ENCODE results near the gene EPS15.

The EPS15 gene

GRCh38 chr1:51305371-51305823, 213.7 kb downstream of the EPS15 start:
- no peaks in the 10 kb centered on the region for H3F3A ChIP-seq (ENCODE audit: insufficient read depth, low read length)
- H2AFZ ChIP-seq (ENCODE audit: low read length), result no peak overlapping the region
- no peaks in the 10 kb centered on the region for H3K36me3 ChIP-seq (replicated peaks; ENCODE audit: insufficient read depth, low read length)
- no peaks in the 10 kb centered on the region for H3K27me3 ChIP-seq (replicated peaks; ENCODE audit: insufficient read depth, low read length)
- H3K79me2 ChIP-seq (ENCODE audit: low read length), result no peaks in the 10 kb centered on the region
- H3K4me2 ChIP-seq (ENCODE audit: low read depth, low read length), result no peak overlapping the region
- no peaks in the 10 kb centered on the region for H3K9me2 ChIP-seq (replicated peaks; ENCODE audit: insufficient read depth, low read length)
- DNase-seq, result no peak
- H4K20me1 ChIP-seq (ENCODE audit: insufficient read depth, low read length), result no peaks in the 10 kb centered on the region
- H3K9ac ChIP-seq (ENCODE audit: low read length), result no peak overlapping the region
- TF ChIP-seq EZH2 (optimal IDR thresholded peaks at IDR 0.05; ENCODE audit: low read depth, low read length), result no peak
- TF ChIP-seq CTCF (IDR thresholded peaks at IDR 0.05; ENCODE audit: low read length), result no peak
- no peak for TF ChIP-seq EZH2phosphoT487 (IDR thresholded peaks at IDR 0.05; ENCODE audit: low read length)
- no peak overlapping the region for H3K4me3 ChIP-seq (ENCODE audit: low read length)
- no peaks in the 10 kb centered on the region for H3K4me1 ChIP-seq (ENCODE audit: low read length)
- no peaks in the 10 kb centered on the region for H3K9me3 ChIP-seq (replicated peaks; ENCODE audit: insufficient read depth, low read length)
- H3K27ac ChIP-seq (ENCODE audit: low read length), result no peak overlapping the region

GRCh38 chr1:51304360-51304759, 214.7 kb downstream of the EPS15 start:
- H3K9me2 ChIP-seq (replicated peaks; ENCODE audit: insufficient read depth, low read length), result no peaks in the 10 kb centered on the region
- H3K4me3 ChIP-seq (ENCODE audit: low read length), result no peak overlapping the region
- no peak overlapping the region for H3K27ac ChIP-seq (ENCODE audit: low read length)
- H3K4me1 ChIP-seq (ENCODE audit: low read length), result no peaks in the 10 kb centered on the region
- no peaks in the 10 kb centered on the region for H3K79me2 ChIP-seq (ENCODE audit: low read length)
- H2AFZ ChIP-seq (ENCODE audit: low read length), result no peak overlapping the region
- H3K36me3 ChIP-seq (replicated peaks; ENCODE audit: insufficient read depth, low read length), result no peaks in the 10 kb centered on the region
- TF ChIP-seq EZH2 (optimal IDR thresholded peaks at IDR 0.05; ENCODE audit: low read depth, low read length) (no peak), EZH2phosphoT487 (IDR thresholded peaks at IDR 0.05; ENCODE audit: low read length) (no peak), CTCF (IDR thresholded peaks at IDR 0.05; ENCODE audit: low read length) (no peak)
- H4K20me1 ChIP-seq (ENCODE audit: insufficient read depth, low read length), result no peaks in the 10 kb centered on the region
- no peak overlapping the region for H3K4me2 ChIP-seq (ENCODE audit: low read depth, low read length)
- H3K27me3 ChIP-seq (replicated peaks; ENCODE audit: insufficient read depth, low read length), result no peaks in the 10 kb centered on the region
- H3K9me3 ChIP-seq (replicated peaks; ENCODE audit: insufficient read depth, low read length), result no peaks in the 10 kb centered on the region
- DNase-seq, result no peak
- no peak overlapping the region for H3K9ac ChIP-seq (ENCODE audit: low read length)
- H3F3A ChIP-seq (ENCODE audit: insufficient read depth, low read length), result no peaks in the 10 kb centered on the region

Data from MM.1S (cell line).